Measurements from ENCODE around the gene AOC1.

The AOC1 gene

GRCh38 chr7:150854066-150855000, 2.0 kb downstream of the AOC1 start:
- no peak overlapping the region for H3K23ac ChIP-seq (ENCODE audit: low read depth, low read length, poor library complexity)
- WGBS, 2 donors (ENCODE audit: extremely low coverage in 2 of 2, insufficient read length in 2 of 2, insufficient replicate concordance in 1 of 2) = no CpG with 5 or more reads among the region's 19 CpGs

GRCh38 chr7:150855046-150855445, 2.7 kb downstream of the AOC1 start:
- H4K91ac ChIP-seq (ENCODE audit: low read depth, low read length, poor library complexity) = no peak overlapping the region
- H3K14ac ChIP-seq (ENCODE audit: low read length) = no peak overlapping the region
- no peaks in the 10 kb centered on the region for H3K9me3 ChIP-seq (replicated peaks in 1 of 2; ENCODE audit: control insufficient read depth in 2 of 2, insufficient read depth in 1 of 2, low read depth in 1 of 2, low read length in 2 of 2)
- no peak overlapping the region for H3K18ac ChIP-seq (ENCODE audit: low read length)
- H2BK15ac ChIP-seq (ENCODE audit: low read length) = no peak overlapping the region
- H3K23ac ChIP-seq (ENCODE audit: low read depth, low read length, poor library complexity) = no peak overlapping the region
- no CpG with 5 or more reads among the region's 6 CpGs for WGBS, 2 donors (ENCODE audit: extremely low coverage in 2 of 2, insufficient read length in 2 of 2, insufficient replicate concordance in 1 of 2)
- no peak overlapping the region for H2BK12ac ChIP-seq (ENCODE audit: low read length)
- H3K27me3 ChIP-seq (ENCODE audit: control insufficient read depth in 3 of 3, insufficient read depth in 3 of 3, low read depth in 1 of 3, low read length in 3 of 3) = peaks cover 0 to 27% (median 0%) of the 10 kb centered on the region in 3 experiments
- H3K4ac ChIP-seq (ENCODE audit: low read length) = no peak overlapping the region
- no peak overlapping the region for H4K8ac ChIP-seq (ENCODE audit: low read depth, low read length)
- H3K27ac ChIP-seq (replicated peaks; ENCODE audit: low read length) = no peak overlapping the region
- H2BK5ac ChIP-seq (ENCODE audit: low read length) = no peak overlapping the region
- no peaks in the 10 kb centered on the region for H3K36me3 ChIP-seq (replicated peaks in 1 of 2; ENCODE audit: control insufficient read depth in 2 of 2, insufficient read depth in 2 of 2, low read length in 2 of 2)
- H2AK5ac ChIP-seq (ENCODE audit: low read depth, low read length) = no peak overlapping the region
- no peaks in the 10 kb centered on the region for H3K79me1 ChIP-seq (ENCODE audit: low read depth, low read length)
- no peak overlapping the region for H2AFZ ChIP-seq (ENCODE audit: low read length)
- no peak overlapping the region for H2BK120ac ChIP-seq (ENCODE audit: low read depth, low read length)
- no peak overlapping the region for H3K4me2 ChIP-seq (ENCODE audit: insufficient read depth, low read length, poor library complexity, severe bottlenecking)
- no peak overlapping the region for H3K9ac ChIP-seq (ENCODE audit: low read depth, low read length, poor library complexity)
- no peak overlapping the region for H3K4me3 ChIP-seq (ENCODE audit: low read length in 2 of 2)
- H3K4me1 ChIP-seq (ENCODE audit: control insufficient read depth in 2 of 2, insufficient read depth in 1 of 2, low read depth in 1 of 2, low read length in 2 of 2) = peaks cover 0 to 2% of the 10 kb centered on the region in 2 donors
- DNase-seq (ENCODE audit: low spot score) = no peak

More at GRCh38 chr7:150854066-150855000, 2.0 kb downstream of the AOC1 start:
- Histone ChIP-seq H3K79me1 (ENCODE audit: low read depth, low read length) (no peaks in the 10 kb centered on the region), H2BK120ac (ENCODE audit: low read depth, low read length) (no peak overlapping the region), H2AK5ac (ENCODE audit: low read depth, low read length) (no peak overlapping the region), H4K91ac (ENCODE audit: low read depth, low read length, poor library complexity) (no peak overlapping the region), H3K4me1 (ENCODE audit: control insufficient read depth in 2 of 2, insufficient read depth in 1 of 2, low read depth in 1 of 2, low read length in 2 of 2) (peaks cover 0 to 2% of the 10 kb centered on the region in 2 donors), H2BK5ac (ENCODE audit: low read length) (no peak overlapping the region), H3K4me2 (ENCODE audit: insufficient read depth, low read length, poor library complexity, severe bottlenecking) (no peak overlapping the region), H3K18ac (ENCODE audit: low read length) (no peak overlapping the region), H2AFZ (ENCODE audit: low read length) (no peak overlapping the region), H3K36me3 (replicated peaks in 1 of 2; ENCODE audit: control insufficient read depth in 2 of 2, insufficient read depth in 2 of 2, low read length in 2 of 2) (no peaks in the 10 kb centered on the region), H3K4me3 (ENCODE audit: low read length in 2 of 2) (no peak overlapping the region), H3K9me3 (replicated peaks in 1 of 2; ENCODE audit: control insufficient read depth in 2 of 2, insufficient read depth in 1 of 2, low read depth in 1 of 2, low read length in 2 of 2) (no peaks in the 10 kb centered on the region), H2BK15ac (ENCODE audit: low read length) (no peak overlapping the region), H3K14ac (ENCODE audit: low read length) (no peak overlapping the region), H3K9ac (ENCODE audit: low read depth, low read length, poor library complexity) (no peak overlapping the region), H3K27me3 (ENCODE audit: control insufficient read depth in 3 of 3, insufficient read depth in 3 of 3, low read depth in 1 of 3, low read length in 3 of 3) (peaks cover 0 to 27% (median 0%) of the 10 kb centered on the region in 3 experiments), H3K4ac (ENCODE audit: low read length) (no peak overlapping the region), H4K8ac (ENCODE audit: low read depth, low read length) (no peak overlapping the region), H3K27ac (replicated peaks; ENCODE audit: low read length) (no peak overlapping the region), H2BK12ac (ENCODE audit: low read length) (no peak overlapping the region)
- DNase-seq (ENCODE audit: low spot score) = no peak

GRCh38 chr7:150855476-150856302, 3.4 kb downstream of the AOC1 start:
- WGBS, 2 donors (ENCODE audit: extremely low coverage in 2 of 2, insufficient read length in 2 of 2, insufficient replicate concordance in 1 of 2) = no CpG with 5 or more reads among the region's 9 CpGs
- no peak overlapping the region for H3K4ac ChIP-seq (ENCODE audit: low read length)
- H2BK120ac ChIP-seq (ENCODE audit: low read depth, low read length) = no peak overlapping the region
- H3K79me1 ChIP-seq (ENCODE audit: low read depth, low read length) = no peaks in the 10 kb centered on the region
- DNase-seq (ENCODE audit: low spot score) = no peak
- no peak overlapping the region for H4K91ac ChIP-seq (ENCODE audit: low read depth, low read length, poor library complexity)
- H2BK15ac ChIP-seq (ENCODE audit: low read length) = no peak overlapping the region
- H3K27me3 ChIP-seq (ENCODE audit: control insufficient read depth in 3 of 3, insufficient read depth in 3 of 3, low read depth in 1 of 3, low read length in 3 of 3) = peaks cover 0 to 27% (median 0%) of the 10 kb centered on the region in 3 experiments
- H3K4me1 ChIP-seq (ENCODE audit: control insufficient read depth in 2 of 2, insufficient read depth in 1 of 2, low read depth in 1 of 2, low read length in 2 of 2) = peaks cover 0 to 6% of the 10 kb centered on the region in 2 donors
- H3K9ac ChIP-seq (ENCODE audit: low read depth, low read length, poor library complexity) = peak overlapping the region; percentile 39
- no peak overlapping the region for H3K14ac ChIP-seq (ENCODE audit: low read length)
- H3K4me2 ChIP-seq (ENCODE audit: insufficient read depth, low read length, poor library complexity, severe bottlenecking) = no peak overlapping the region
- H2BK5ac ChIP-seq (ENCODE audit: low read length) = no peak overlapping the region
- no peak overlapping the region for H4K8ac ChIP-seq (ENCODE audit: low read depth, low read length)
- H3K23ac ChIP-seq (ENCODE audit: low read depth, low read length, poor library complexity) = no peak overlapping the region
- no peak overlapping the region for H2AFZ ChIP-seq (ENCODE audit: low read length)
- no peaks in the 10 kb centered on the region for H3K9me3 ChIP-seq (replicated peaks in 1 of 2; ENCODE audit: control insufficient read depth in 2 of 2, insufficient read depth in 1 of 2, low read depth in 1 of 2, low read length in 2 of 2)
- no peaks in the 10 kb centered on the region for H3K36me3 ChIP-seq (replicated peaks in 1 of 2; ENCODE audit: control insufficient read depth in 2 of 2, insufficient read depth in 2 of 2, low read length in 2 of 2)
- H2BK12ac ChIP-seq (ENCODE audit: low read length) = no peak overlapping the region
- no peak overlapping the region for H3K27ac ChIP-seq (replicated peaks; ENCODE audit: low read length)
- peak overlapping the region; percentile 66 for H3K18ac ChIP-seq (ENCODE audit: low read length)
- no peak overlapping the region for H3K4me3 ChIP-seq (ENCODE audit: low read length in 2 of 2)
- no peak overlapping the region for H2AK5ac ChIP-seq (ENCODE audit: low read depth, low read length)

All from neuronal stem cell (in vitro differentiated cells).